GM21381 (cell line): ENCODE measurements around the gene PTPN2.

Experiments
- ATAC-seq: cut with Tn5 transposase; IDR thresholded peaks from one replicate; pipeline ENCODE4 v1.9.1; 2021; ENCODE audit warnings: mild to moderate bottlenecking, moderate library complexity; ENCODE audit not compliant: unreplicated experiment

PTPN2 gene

DNA sequence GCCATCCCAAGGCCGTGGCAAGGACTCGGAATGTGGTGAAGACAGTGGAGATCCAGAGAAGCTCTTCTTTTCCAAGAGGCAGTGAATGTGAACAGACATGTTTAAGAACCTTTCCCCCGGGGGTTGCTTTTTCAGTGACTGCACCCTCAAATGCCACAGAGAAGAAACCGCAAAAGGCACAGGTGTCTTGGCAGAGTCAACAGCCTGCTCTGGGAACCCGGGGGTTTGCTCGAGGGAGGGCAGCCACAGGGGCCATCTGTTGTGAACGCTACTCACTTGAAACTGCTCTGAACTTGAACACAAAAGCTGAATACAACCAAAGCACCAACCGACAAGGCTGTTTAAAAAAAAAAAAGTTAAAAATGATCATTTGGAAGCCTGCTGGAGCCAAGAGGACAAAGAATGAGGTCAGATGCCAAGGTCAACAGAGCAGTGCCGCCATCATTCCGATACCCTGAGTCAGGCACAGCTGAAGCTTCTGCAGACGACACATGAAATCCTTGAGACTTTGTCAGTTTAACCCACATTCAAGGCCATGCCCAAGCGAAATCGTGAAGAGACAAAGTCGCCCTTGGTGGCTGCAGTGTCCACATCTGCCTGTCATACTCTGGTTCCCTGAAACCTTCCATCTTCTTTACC is 133.8 kb downstream of the PTPN2 start:
- ATAC-seq: no peak

DNA sequence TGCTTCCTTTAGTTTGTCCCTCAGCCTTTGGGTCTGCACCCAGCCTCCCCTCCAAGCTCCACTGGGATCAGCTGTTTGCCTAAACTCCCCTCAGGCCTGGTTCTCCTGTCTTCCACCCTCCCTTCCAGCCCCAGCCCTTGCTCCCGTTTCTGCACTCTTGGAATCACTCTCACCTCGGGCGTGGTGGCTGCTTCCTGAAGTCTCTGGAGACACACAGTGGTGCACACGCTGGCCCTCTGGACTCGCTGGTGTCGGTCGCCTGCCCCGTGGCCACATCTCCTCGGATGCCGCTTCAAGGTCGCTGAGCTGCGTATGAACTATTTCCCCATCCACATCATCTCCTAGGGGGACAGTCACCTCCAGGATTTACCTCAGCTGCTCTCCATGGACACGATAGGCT is 134.9 kb downstream of the PTPN2 start:
- ATAC-seq: no peak

DNA sequence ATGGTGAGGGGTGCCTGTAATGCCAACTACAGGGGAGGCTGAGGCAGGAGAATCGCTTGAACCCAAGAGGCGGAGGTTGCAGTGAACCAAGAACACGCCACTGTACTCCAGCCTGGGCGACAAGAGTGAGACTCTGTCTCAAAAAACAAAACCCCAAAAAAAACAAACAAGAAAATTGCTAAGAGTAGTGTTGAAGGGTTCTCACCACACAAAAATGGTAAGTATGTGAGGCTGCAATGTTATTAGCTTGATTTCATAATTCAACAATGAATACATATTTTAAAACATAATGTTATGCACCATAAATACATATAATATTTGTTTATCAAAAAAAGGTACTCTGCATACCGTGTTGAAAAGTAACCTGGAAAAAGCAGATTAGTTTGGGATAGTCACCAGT is 135.4 kb downstream of the PTPN2 start:
- ATAC-seq: no peak

DNA sequence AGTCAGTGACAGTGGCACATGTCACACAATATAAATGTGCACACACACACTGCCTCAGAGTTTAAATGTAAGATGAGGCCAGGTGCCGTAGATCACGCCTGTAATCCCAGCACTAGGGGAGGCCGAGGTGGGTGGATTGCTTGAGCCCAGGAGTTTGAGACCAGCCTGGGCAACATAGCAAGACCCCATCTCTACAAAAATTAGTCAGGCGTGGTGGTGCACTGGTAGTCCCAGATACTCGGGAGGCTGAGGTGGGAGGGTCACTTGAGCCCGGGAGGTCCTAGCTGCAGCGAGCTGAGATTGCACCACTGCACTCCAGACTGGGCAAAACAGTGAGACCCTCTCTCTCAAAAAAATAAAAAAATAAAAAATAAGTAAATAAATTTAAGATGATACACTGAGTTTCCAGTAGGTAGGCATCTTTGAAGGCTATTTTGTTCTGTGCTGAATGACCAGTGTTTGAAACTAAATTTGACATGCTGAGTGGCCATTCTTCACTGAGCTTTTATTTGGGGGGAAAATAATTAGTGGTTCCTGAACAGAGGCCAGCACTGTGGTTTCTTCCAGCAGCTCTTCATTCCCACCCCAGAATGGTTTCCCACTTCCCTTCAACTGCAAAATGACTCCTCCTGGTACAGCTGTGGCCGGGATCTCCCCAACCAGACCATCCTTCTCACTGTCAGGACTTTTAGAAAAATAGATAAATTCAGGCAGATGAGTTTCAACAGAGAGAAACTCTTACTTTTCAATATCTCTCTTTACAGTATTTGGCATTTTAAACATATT is 136.3 kb downstream of the PTPN2 start:
- no peak for ATAC-seq

DNA sequence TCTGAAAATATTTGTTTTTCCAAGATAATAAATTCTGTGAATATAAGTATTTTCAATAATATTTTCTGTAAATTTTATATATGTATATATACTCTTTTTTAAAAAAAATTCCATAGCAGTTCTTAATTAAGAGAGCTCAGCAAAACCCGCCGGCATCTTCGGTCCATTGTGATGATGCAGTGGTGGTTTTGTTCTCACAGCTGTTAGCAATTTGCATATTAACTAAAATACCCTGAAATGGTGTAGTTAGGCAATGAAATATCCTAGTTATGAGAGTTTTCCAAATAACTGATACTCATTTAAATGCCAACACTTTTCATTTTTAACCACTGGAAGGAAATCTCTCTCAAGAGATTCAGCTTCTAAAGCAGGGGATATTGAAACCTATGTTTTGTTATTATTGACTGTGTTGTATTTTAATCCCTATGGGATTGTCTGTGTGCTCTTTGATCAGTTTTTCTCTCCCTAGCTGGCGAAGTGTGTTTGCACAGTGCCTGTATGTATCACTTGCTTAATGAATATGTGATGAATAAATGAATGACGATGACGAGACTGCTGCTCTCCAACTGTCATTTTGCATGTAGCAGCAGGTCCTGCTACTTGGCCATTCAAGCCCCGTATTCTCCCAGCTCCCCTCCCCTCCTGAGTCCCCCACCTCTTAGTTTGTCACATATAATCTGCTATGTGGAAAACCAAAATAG is 138.8 kb downstream of the PTPN2 start:
- ATAC-seq: no peak

DNA sequence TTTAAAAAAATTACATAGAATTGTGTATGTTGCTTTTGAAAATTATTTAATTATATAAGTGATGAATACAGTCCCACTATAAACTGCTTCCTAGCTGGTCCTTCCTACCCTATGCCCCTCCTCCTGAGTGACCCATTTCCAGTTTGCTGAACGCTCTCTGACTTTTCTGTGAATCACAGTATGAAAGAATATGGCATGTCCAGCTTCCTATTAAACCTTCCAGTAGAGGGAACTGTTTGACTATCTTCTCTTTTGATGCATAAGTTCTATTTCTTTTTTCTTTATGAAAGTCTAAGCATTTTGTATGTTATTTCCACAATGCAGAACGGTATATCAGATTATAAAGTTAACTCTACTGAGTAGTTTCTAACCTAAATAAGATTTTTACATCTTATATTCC is 139.9 kb downstream of the PTPN2 start:
- no peak for ATAC-seq

DNA sequence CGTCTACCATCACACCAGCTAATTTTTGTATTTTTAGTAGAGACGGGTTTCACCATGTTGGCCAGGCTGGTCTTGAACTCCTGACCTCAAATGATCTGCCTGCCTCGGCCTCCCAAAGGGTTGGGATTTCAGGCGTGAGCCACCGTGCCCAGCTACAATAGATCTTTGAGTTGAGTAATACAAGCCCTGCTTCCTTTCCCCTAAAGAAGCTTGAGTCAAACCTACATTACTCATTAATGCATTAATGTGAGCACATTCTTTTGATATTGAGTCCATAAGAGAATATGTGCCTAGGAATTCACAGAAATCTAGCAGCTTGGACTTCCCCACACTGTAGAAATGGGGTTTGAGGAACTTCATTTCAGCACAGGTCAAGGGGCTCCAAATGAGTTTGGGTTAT is 141.6 kb downstream of the PTPN2 start:
- no peak for ATAC-seq
